ENCODE measurements around the gene CA11. TPM values are rescaled to one million over a fixed set of nuclear protein-coding genes. Genes with fewer than 3 reads are reported as not detected.

Gene CA11
- total and polyA plus RNA-seq, 2 donors from 2014 or later: 11.6 to 42.3 TPM

- intact Hi-C loops (cut with DNase I): no loop called here
- H3K4me3 ChIP-seq (ENCODE audit: low read length in 3 of 3): no peak overlapping the region
- H3K9me3 ChIP-seq (ENCODE audit: control insufficient read depth in 2 of 3, insufficient read depth in 1 of 3, low read length in 3 of 3): no peaks in the 10 kb centered on the region
- DNase-seq (no peak), FAIRE-seq (no peak)
- TF ChIP-seq CTCF (IDR thresholded peaks at IDR 0.05; ENCODE audit: borderline replicate concordance, extremely low read depth, insufficient read depth): no peak
- no peaks in the 10 kb centered on the region for H3K27me3 ChIP-seq (ENCODE audit: control insufficient read depth, insufficient read depth, low read length)
- H3K27ac ChIP-seq (ENCODE audit: low read depth in 2 of 2, low read length in 2 of 2): no peak overlapping the region
- no peak overlapping the region for H3K9ac ChIP-seq (ENCODE audit: low read length in 3 of 3)
- no peaks in the 10 kb centered on the region for H3K36me3 ChIP-seq (ENCODE audit: control insufficient read depth in 2 of 3, insufficient read depth in 3 of 3, low read length in 3 of 3)
- peaks cover 0 to 4% (median 2%) of the 10 kb centered on the region in 3 donors for H3K4me1 ChIP-seq (ENCODE audit: control insufficient read depth in 2 of 3, insufficient read depth in 2 of 3, low read depth in 1 of 3, low read length in 3 of 3)
These were observed 32.2 kb upstream of the CA11 start for GRCh38 chr19:48678201-48678600.

GRCh38 chr19:48676887-48677286 is 30.9 kb upstream of the CA11 start:
- no peaks in the 10 kb centered on the region for H3K36me3 ChIP-seq (ENCODE audit: control insufficient read depth in 2 of 3, insufficient read depth in 3 of 3, low read length in 3 of 3)
- no peaks in the 10 kb centered on the region for H3K9me3 ChIP-seq (ENCODE audit: control insufficient read depth in 2 of 3, insufficient read depth in 1 of 3, low read length in 3 of 3)
- FAIRE-seq (no peak), DNase-seq (no peak)
- H3K4me3 ChIP-seq (ENCODE audit: low read length in 3 of 3): no peak overlapping the region
- H3K4me1 ChIP-seq (ENCODE audit: control insufficient read depth in 2 of 3, insufficient read depth in 2 of 3, low read depth in 1 of 3, low read length in 3 of 3): peaks cover 0 to 4% (median 2%) of the 10 kb centered on the region in 3 donors
- intact Hi-C loops (cut with DNase I): no loop called here
- no peak overlapping the region for H3K27ac ChIP-seq (ENCODE audit: low read depth in 2 of 2, low read length in 2 of 2)
- no peaks in the 10 kb centered on the region for H3K27me3 ChIP-seq (ENCODE audit: control insufficient read depth, insufficient read depth, low read length)
- H3K9ac ChIP-seq (ENCODE audit: low read length in 3 of 3): no peak overlapping the region
- no peak for TF ChIP-seq CTCF (IDR thresholded peaks at IDR 0.05; ENCODE audit: borderline replicate concordance, extremely low read depth, insufficient read depth)

GRCh38 chr19:48676487-48676886 is 30.5 kb upstream of the CA11 start:
- no peak for DNase-seq
- no peaks in the 10 kb centered on the region for H3K27me3 ChIP-seq (ENCODE audit: control insufficient read depth, insufficient read depth, low read length)
- no peak overlapping the region for H3K9ac ChIP-seq (ENCODE audit: low read length in 3 of 3)
- H3K36me3 ChIP-seq (ENCODE audit: control insufficient read depth in 2 of 3, insufficient read depth in 3 of 3, low read length in 3 of 3): no peaks in the 10 kb centered on the region
- intact Hi-C loops (cut with DNase I): no loop called here
- H3K9me3 ChIP-seq (ENCODE audit: control insufficient read depth in 2 of 3, insufficient read depth in 1 of 3, low read length in 3 of 3): no peaks in the 10 kb centered on the region
- no peak overlapping the region for H3K27ac ChIP-seq (ENCODE audit: low read depth in 2 of 2, low read length in 2 of 2)
- H3K4me1 ChIP-seq (ENCODE audit: control insufficient read depth in 2 of 3, insufficient read depth in 2 of 3, low read depth in 1 of 3, low read length in 3 of 3): peaks cover 0 to 4% (median 2%) of the 10 kb centered on the region in 3 donors
- no peak for TF ChIP-seq CTCF (IDR thresholded peaks at IDR 0.05; ENCODE audit: borderline replicate concordance, extremely low read depth, insufficient read depth)
- H3K4me3 ChIP-seq (ENCODE audit: low read length in 3 of 3): no peak overlapping the region
- FAIRE-seq: no peak
